Activated T-cell treated with anti-CD3 and anti-CD28 coated beads for 1 hour (primary cell): ENCODE results near the gene ITPK1.

Experiments used
- DNase-seq: peaks from one replicate; pipeline ENCODE4 v3.0.0-alpha.2; 2020; ENCODE audit warnings: low read depth

Gene ITPK1

GRCh38 chr14:93010522-93011140 lies 105.1 kb downstream of the ITPK1 start:
- no peak for DNase-seq

DNA sequence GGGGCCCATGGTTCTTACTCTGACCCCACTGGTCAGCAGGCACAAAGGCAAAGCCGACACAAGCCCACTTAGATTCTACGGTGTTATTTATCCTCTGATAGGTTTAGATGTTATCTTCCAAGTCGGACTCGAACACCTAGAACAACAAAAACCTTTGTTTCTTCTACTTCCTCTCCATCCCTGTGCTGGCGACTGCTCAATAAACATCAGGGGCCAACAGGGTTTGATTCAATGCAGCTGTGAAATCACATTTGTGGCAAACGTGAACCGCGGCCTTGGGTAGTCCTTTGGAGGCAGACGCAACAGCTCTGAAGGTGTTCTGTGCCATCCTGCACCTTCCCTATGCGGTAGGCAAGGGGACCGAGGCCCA lies 105.6 kb downstream of the ITPK1 start:
- no peak for DNase-seq

GRCh38 chr14:93009471-93010129 lies 106.1 kb downstream of the ITPK1 start:
- no peak for DNase-seq

- DNase-seq, result no peak
These were observed 107.3 kb downstream of the ITPK1 start for GRCh38 chr14:93008381-93008780.

GRCh38 chr14:93007225-93007997 lies 108.3 kb downstream of the ITPK1 start:
- DNase-seq, result no peak

DNA sequence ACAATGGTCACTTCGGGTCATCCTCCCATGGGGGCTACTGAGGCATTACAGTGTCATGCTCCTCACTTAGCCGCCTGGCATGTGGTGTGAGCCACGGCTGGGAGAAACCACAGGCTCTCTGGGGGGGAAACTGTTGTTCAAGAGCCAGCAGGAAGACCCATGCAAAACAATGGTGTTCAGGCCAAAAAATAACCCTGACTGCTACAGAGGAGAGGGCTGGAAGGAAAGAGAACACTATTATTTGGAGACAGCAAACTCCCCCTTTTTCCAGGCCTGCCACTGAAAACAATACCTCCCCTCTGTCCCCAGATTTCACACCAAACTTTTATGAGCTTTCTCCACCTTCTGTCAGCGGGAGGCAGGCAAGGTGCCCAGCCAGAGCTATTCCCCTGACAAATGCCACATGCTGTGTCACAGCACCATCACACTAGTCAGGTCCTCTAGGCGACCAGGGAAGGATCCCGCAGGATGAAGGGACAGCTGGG lies 109.1 kb downstream of the ITPK1 start:
- no peak for DNase-seq

GRCh38 chr14:93005838-93006237 lies 109.9 kb downstream of the ITPK1 start:
- no peak for DNase-seq

- no peak for DNase-seq
These were observed 110.5 kb downstream of the ITPK1 start for GRCh38 chr14:93005135-93005813.

DNA sequence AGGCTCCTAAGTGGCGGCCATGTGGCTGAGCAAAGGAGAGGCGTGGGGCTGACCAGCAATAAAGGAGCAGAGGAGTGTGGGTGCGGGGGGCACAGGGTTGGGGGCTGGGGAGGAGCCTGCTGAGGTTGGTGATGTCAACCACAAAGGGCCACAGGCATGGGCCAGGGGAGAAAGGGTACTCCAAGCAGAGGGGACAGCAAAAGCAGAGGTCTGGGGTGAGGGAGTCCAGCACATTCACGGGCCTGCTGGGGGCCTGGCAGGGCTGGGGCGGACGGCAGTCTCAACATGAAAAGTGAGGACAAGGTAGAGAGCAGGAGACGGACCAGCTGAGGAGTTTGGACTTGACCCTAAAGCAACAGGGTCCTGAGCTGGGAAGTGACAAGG lies 111.0 kb downstream of the ITPK1 start:
- DNase-seq, result no peak

- DNase-seq, result no peak
These were observed 111.6 kb downstream of the ITPK1 start for GRCh38 chr14:93003945-93004698.

DNA sequence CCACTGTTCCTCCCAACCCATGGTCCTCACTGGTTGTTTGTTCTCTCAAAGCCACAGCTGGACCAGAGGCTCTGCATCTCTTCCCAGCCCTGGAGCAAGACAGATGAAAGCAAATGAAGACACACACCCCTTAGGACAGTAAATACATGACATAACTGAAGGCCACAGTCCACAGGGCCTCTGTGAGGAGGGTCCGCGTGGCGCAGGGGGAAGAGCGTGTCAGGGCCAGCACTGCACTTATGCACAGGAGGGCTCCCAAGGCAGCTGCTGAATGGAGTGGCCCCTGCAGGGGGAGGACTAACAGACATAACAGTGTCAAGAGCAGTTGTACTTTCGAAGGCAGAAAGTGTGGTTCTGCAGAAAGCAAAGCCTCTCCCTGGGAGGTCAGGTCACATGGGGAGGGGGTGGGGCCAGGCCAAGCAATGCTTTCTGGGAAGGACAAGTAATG lies 112.8 kb downstream of the ITPK1 start:
- DNase-seq, result no peak

- DNase-seq, result no peak
These were observed 113.7 kb downstream of the ITPK1 start for GRCh38 chr14:93002049-93002448.

- no peak for DNase-seq
These were observed 116.8 kb downstream of the ITPK1 start for GRCh38 chr14:92998946-92999345.

GRCh38 chr14:92997343-92998061 lies 118.2 kb downstream of the ITPK1 start:
- DNase-seq, result no peak

DNA sequence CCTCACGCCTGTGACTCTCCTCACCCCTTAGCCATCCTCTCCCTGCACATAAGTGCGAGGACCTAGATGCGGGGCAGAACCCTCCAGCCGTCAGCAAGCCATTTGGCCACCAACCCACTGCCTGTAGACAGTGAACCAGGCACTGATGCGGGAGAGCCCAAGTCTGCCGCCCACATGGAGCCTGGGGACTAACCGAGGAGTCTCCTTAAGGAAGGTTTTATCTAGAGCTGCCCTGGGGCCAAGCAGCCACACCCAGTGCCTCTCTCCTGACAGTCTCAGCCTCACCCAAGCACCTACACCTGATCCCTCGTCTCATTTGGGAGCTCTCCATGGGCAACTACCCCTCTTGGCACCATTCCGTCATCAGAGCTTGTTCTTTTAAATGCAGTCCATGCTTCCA lies 120.1 kb downstream of the ITPK1 start:
- no peak for DNase-seq

DNA sequence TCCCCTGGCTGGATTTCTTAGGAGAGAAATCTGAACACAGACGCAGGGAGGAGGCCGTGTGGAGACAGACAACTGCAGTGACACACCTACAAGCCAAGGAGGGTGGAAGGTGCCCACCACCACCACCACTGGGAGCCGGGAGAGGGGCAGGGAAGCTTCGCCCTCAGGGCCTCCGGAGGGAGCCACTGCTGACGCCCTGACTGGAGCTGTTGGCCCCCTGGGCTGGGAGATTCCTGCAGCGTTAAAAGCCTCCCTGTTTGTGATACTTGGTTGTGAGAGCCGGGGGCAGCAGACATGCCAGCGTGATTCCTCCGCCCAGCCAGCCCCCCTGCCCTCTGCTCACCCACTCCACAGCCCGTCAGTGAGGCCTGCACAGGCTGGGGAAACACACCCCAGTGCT lies 120.8 kb downstream of the ITPK1 start:
- DNase-seq, result no peak

DNA sequence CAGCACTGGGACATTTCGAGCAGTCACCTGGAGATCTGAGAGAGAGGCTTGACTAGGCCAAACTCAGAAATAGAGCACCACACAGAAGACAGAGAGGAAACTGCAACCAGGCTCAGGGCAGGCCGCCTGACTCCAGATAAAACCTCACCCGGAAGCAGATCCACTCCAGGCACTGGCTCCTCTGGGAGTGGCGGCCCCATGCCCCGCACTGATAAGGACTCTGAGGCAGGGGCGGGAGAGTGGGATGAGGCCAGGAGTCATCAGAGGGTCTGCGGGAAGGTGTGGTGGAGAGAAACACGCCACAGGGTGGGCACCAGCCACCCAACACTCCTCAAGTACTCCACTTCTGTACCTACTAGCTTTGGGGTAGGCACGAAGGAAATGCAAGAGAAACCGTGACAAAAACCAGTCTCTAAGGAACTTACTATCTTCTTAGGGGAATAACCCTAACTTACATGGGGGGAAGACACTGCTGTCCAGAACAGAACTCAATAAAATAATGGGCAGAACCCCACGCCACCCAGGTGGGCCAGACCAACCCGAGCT lies 121.5 kb downstream of the ITPK1 start:
- no peak for DNase-seq

DNA sequence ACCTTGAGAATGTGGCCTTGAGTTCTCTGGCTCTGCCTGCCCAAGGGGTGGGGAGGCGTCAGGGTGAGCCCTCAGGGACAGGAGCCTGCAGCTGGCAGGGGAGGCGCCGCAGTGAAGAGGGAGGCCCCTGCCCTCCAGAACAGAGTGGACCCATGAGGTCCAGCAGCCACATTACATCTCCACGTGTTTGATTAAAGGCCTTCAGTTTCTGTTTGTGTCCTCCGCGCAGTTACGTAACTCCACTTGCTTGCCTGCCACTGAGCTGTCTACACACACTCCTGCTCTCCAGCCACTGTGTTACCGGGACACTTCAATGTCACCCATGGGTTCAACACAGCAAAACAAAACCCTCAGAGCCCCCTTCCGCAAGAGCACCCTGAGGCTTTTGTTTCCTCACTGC lies 122.4 kb downstream of the ITPK1 start:
- DNase-seq, result no peak

- no peak for DNase-seq
These were observed 124.2 kb downstream of the ITPK1 start for GRCh38 chr14:92991536-92991935.

GRCh38 chr14:92990456-92991430 lies 125.0 kb downstream of the ITPK1 start:
- DNase-seq, result no peak
